ENCODE results near the gene SOCS3.

DNA sequence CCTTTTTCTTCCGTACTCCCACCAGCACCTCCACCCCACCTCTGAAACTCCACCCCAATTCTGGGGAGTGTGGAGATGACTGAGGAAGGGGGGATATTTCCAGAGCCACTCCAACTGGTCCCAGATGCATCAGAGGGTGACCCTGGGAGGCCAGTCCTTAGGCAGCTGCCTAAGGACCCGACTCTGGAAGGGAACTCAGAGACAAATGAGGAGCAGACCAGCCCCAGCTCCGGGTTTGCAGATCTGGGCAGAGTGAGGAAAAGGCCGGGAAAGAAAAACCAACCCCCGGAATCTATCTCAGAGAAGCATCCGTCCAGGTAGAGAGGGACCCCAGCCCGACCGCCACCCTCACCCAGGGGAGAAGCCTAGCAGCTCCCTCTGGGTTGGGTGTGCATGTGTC lies 41.5 kb downstream of the SOCS3 start:
- TF ChIP-seq, protein P1, sequence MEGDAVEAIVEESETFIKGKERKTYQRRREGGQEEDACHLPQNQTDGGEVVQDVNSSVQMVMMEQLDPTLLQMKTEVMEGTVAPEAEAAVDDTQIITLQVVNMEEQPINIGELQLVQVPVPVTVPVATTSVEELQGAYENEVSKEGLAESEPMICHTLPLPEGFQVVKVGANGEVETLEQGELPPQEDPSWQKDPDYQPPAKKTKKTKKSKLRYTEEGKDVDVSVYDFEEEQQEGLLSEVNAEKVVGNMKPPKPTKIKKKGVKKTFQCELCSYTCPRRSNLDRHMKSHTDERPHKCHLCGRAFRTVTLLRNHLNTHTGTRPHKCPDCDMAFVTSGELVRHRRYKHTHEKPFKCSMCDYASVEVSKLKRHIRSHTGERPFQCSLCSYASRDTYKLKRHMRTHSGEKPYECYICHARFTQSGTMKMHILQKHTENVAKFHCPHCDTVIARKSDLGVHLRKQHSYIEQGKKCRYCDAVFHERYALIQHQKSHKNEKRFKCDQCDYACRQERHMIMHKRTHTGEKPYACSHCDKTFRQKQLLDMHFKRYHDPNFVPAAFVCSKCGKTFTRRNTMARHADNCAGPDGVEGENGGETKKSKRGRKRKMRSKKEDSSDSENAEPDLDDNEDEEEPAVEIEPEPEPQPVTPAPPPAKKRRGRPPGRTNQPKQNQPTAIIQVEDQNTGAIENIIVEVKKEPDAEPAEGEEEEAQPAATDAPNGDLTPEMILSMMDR (IDR thresholded peaks at IDR 0.05), result no peak
- no peak for TF ChIP-seq POLR2A (IDR thresholded peaks at IDR 0.05)

Measured in testis (tissue), 2 donors.